Fibroblast of pulmonary artery (primary cell): Measurements from ENCODE around the gene NCK2.
A peak's percentile ranks its signal among the peaks of the same experiment; 100 is the strongest.

Experiments
- DNase-seq: peaks from one replicate; pipeline ENCODE4 v3.0.0-alpha.2; 2010; ENCODE audit warnings: low read depth
- H3K4me3 ChIP-seq: replicated peaks from 2 replicates; pipeline ENCODE4 v1.5.1; 2011; ENCODE audit warnings: low read depth, mild to moderate bottlenecking, control low read depth, low read length, moderate library complexity
- TF ChIP-seq, protein P1 (sequence below): IDR thresholded peaks from 2 replicates; pipeline ENCODE4 v1.5.1; 2011; ENCODE audit warnings: mild to moderate bottlenecking, control low read depth, low read length, inconsistent platforms; ENCODE audit errors: missing control alignments

The NCK2 gene

DNA sequence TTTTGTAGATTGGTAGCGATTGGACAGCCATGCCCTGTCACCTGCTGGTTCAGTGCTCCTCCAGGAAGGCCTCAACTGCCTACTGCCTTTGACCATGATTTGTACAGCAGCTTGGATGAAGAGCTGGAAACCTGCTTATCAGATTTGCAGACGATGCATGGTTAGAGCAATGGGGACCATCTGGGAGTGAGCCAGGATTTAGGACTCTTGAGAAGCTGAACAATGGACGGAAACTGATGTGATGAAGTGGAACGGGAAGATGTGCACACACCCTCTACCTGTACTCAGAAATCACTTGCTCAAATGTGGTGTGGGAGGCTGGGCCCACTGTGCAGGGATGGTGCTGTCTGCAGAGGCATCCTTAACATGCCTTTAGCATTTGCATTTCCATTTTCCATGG lies 57.2 kb downstream of the NCK2 start:
- DNase-seq = no peak
- TF ChIP-seq, protein P1, sequence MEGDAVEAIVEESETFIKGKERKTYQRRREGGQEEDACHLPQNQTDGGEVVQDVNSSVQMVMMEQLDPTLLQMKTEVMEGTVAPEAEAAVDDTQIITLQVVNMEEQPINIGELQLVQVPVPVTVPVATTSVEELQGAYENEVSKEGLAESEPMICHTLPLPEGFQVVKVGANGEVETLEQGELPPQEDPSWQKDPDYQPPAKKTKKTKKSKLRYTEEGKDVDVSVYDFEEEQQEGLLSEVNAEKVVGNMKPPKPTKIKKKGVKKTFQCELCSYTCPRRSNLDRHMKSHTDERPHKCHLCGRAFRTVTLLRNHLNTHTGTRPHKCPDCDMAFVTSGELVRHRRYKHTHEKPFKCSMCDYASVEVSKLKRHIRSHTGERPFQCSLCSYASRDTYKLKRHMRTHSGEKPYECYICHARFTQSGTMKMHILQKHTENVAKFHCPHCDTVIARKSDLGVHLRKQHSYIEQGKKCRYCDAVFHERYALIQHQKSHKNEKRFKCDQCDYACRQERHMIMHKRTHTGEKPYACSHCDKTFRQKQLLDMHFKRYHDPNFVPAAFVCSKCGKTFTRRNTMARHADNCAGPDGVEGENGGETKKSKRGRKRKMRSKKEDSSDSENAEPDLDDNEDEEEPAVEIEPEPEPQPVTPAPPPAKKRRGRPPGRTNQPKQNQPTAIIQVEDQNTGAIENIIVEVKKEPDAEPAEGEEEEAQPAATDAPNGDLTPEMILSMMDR = no peak
- H3K4me3 ChIP-seq = no peak overlapping the region

DNA sequence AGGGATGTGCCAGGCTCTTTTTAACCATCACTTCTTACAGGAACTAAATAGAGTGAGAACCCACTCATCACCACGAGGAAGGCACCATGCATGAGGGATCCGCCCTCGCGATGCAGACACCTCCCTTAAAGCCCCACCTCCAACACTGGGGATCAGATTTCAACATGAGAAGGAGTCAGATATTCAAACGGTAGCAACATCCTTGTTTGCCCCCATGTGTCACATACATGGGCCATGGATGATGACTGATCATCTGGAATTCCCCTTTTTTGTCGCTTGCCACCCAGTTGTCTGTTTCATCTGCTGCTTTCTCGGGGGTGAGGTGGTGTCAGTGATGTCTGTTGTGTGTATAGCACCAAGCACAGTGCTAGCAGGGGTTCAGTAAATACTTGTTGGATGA lies 57.9 kb downstream of the NCK2 start:
- no peak for DNase-seq
- no peak overlapping the region for H3K4me3 ChIP-seq
- TF ChIP-seq, protein P1 = no peak

DNA sequence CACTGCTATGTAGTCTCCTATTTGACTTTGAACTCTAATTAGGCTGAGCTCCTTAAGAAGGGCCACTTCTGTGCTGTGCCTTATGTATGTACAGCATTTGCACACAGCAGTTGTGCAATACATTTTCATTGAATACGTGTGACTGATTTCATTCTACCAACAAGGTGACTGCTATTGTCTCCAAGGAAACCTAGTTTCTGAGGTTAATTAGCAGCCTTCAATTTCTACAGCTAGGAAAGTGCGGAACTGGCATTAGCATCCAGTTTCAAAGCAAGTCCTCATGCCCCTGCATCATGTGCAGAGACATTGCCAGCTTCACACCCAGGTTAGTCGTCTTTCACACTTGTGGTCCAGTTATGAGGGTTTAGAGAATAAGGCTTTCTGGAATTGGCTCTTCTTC lies 58.6 kb downstream of the NCK2 start:
- no peak overlapping the region for H3K4me3 ChIP-seq
- no peak for DNase-seq
- TF ChIP-seq, protein P1 = no peak

DNA sequence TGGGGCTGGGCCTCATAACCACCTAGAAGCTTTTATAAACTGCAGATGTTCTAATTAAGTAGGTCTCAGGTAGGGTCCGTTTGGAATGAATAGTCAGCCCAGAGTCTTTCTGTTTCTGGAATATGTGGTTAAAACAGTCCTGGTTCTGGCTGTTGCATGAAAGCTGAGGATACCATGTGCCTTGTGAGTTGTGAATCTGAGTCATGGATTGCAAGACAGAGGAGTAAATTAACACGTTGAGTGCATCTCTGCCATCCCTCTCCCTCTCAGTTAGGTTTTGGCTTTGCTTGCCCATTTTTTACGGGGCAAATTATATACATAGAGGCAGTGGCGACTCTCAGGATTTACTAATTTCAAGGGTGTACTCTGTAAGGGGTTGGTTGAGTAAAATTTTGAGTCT lies 59.1 kb downstream of the NCK2 start:
- no peak overlapping the region for H3K4me3 ChIP-seq
- DNase-seq = no peak
- TF ChIP-seq, protein P1 = no peak

DNA sequence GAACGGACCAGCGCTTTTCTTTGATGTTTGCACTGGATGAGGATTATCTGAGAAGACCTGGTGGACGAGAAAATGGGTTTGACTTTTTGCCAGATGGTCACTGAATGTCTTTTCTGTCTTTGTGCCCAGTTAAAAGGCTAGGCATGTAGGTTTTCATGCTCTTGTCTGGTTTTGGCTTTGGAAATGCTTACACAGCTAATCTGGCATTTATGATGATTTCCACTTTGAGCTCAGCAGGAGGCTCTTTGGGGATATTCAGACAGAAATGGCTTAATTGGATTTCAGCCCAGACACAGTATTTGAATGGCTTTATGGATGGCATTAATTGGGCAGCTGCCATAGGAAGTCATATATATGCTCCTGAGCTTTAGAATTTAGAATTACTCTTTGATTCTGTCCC lies 59.6 kb downstream of the NCK2 start:
- DNase-seq = peak; percentile 37
- no peak overlapping the region for H3K4me3 ChIP-seq
- TF ChIP-seq, protein P1 = no peak

DNA sequence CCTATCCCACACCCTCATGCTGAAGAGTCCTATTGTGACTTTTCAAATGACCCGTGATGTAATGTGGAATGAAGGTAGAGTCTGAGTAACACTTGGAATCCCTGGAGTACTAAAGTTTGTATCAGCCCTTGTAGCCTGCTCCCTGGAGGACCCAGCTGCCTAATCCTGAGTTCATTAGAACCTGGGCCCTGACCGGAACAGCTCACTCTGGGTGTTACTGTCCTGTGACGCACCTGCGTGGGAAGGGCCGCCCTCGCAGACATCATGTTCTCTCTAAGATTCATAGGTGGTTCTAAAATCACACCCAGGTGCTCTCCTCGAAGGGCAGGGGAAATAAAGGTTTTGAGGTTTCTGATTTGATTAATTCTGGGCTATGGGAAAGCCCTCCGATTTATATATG lies 62.3 kb downstream of the NCK2 start:
- H3K4me3 ChIP-seq = no peak overlapping the region
- TF ChIP-seq, protein P1 = no peak
- no peak for DNase-seq

DNA sequence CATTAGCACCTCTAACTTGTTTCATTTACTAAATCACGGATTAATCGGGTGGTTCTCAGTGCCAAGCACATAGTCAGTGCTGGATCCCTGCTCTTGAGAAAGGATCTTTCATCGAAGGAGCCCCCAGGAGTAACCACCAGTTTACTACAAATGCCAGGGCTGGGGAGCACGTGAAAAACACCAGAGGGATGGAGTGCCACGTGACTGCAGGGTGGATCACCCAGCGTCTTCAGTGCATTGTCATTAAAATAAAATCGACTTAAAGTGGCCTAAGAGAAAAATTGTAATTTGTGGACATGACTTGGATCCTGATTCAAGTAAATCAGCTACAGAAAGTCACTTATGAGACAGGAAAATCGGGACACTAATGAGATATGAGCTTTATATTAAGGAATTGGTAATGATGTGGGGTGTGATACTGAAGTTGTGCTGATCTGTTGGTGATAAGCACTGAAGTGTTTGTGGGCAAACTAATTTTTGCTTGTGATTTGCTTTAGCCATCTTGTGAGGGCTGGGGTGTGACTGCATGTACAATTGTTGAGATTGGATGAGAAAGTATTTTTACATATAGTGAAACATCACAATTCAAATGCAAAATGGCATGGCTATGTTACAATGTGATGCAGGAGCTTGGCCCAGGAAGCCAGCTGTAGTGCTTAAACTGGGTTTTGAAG lies 63.8 kb downstream of the NCK2 start:
- H3K4me3 ChIP-seq = no peak overlapping the region
- TF ChIP-seq, protein P1 = no peak
- DNase-seq = no peak
